SKM-1 treated with dmso at 0.1 percent for 144 hours (cell line): Measurements from ENCODE around the gene MUC6.
"Not testable (repeated sequence)": the region's sequence is repeated elsewhere in the genome, so short reads cannot be mapped to it uniquely, and the experiment has no call there.

Experiments used
- DNase-seq: peaks from one replicate; lab custom pipeline; 2025; ENCODE audit not compliant: unreplicated experiment; lab: John Stamatoyannopoulos, UW

MUC6 gene

GRCh38 chr11:1024597-1025409 is 11.7 kb downstream of the MUC6 start:
- DNase-seq = no peak

- DNase-seq = no peak
Measured at GRCh38 chr11:1023811-1024596, 12.5 kb downstream of the MUC6 start.

- no peak for DNase-seq
Measured at GRCh38 chr11:1022908-1023810, 13.4 kb downstream of the MUC6 start.

GRCh38 chr11:1022411-1022810 is 14.1 kb downstream of the MUC6 start:
- DNase-seq = no peak

GRCh38 chr11:1020211-1020905 is 16.2 kb downstream of the MUC6 start:
- no peak for DNase-seq

GRCh38 chr11:1019321-1019910 is 17.1 kb downstream of the MUC6 start:
- DNase-seq = no peak

- no peak for DNase-seq
Measured at GRCh38 chr11:1018091-1018490, 18.4 kb downstream of the MUC6 start.

GRCh38 chr11:1017269-1018005 is 19.1 kb downstream of the MUC6 start:
- no peak for DNase-seq

GRCh38 chr11:1016610-1017126 is 19.9 kb downstream of the MUC6 start:
- DNase-seq = not testable (repeated sequence)

- no peak for DNase-seq
Measured at GRCh38 chr11:1015826-1016545, 20.5 kb downstream of the MUC6 start.

- no peak for DNase-seq
Measured at GRCh38 chr11:1015064-1015463, 21.5 kb downstream of the MUC6 start.

- no peak for DNase-seq
Measured at GRCh38 chr11:1014276-1014675, 22.2 kb downstream of the MUC6 start.

- DNase-seq = no peak
Measured at GRCh38 chr11:1013631-1013935, 22.9 kb downstream of the MUC6 start.

GRCh38 chr11:1012740-1013630 is 23.5 kb downstream of the MUC6 start:
- DNase-seq = no peak

- no peak for DNase-seq
Measured at GRCh38 chr11:1012291-1012690, 24.2 kb downstream of the MUC6 start.

- no peak for DNase-seq
Measured at GRCh38 chr11:1011320-1011698, 25.2 kb downstream of the MUC6 start.

- DNase-seq = no peak
Measured at GRCh38 chr11:1010551-1011319, 25.8 kb downstream of the MUC6 start.
